HT1080 (cell line): ENCODE measurements around the gene COL4A2. TPM values are rescaled to one million over a fixed set of nuclear protein-coding genes. Genes with fewer than 3 reads are reported as not detected.

Experiments
- DNase-seq: peaks from one replicate; pipeline ENCODE4 v3.0.0-alpha.2; 2015; ENCODE audit warnings: low read depth
- total RNA-seq: library from RNA; depleted of rRNA; stranded (reverse); fragments of >200 nt; shearing (Covaris generic); gene quantifications from 2 replicates; pipeline ENCODE4 v1.2.3, GENCODE V29; 2014

The COL4A2 gene
- total RNA-seq, 1 experiment from 2014 or later = 219 TPM

DNA sequence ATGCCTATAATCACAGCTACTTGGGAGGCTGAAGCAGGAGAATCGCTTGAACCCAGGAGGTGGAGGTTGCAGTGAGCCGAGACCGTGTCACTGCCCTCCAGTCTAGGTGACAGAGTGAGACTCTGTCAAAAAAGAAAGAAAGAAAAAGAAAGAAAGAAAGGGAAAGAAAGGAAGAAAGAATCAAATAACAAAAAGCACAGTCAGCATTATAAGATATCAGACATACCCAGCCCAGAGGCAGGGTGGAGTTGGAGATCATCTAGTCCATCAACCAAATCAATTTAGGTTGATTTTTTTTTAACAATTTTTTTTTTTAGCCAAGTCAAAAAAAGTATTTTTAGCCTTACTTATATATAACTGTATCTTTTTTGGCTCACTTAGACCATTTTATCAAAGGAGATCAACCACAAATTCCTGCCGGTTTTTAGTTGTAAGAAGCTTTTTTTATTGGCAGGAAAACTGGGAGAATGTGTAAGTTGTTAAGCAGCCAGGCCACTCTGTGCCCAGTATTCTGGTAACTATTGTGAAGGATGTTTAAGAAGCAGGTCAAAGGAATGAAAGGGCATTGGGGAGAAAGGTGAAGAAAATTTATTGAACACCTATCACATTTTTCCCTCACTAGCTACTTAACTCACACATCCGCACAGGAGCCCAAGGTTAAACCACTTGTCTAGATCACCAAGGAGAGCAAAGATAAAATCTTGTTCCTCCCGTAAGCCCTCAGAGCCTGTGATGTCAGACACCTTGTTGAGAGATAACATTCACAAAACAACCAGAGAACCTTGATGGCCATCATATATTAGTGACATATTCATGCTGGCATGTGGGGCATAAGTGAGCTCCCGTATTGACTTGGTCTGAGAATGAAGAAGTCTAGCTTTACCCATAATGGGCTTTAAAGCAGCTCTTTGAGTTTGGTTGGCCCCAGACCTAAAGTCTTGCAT is 91.8 kb downstream of the COL4A2 start:
- no peak for DNase-seq

DNA sequence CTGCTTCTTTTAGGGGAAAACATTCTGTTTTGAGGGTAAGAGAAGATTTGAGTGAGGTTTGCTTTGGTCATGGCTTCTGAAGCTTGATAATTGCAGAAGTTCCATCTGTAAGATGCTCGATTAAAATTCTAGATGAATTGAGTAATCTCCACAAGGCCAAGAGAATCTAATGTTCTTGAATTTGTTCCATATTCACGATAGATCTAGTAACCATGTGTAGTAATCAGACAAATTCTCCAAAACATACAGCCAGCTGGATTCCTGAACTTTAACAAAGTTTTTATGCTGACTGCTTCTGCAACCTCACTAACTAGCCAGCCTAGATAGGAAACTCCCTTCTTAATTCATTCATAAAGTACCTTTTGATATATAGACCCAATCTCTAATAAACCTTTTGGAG is 92.7 kb downstream of the COL4A2 start:
- DNase-seq = no peak

DNA sequence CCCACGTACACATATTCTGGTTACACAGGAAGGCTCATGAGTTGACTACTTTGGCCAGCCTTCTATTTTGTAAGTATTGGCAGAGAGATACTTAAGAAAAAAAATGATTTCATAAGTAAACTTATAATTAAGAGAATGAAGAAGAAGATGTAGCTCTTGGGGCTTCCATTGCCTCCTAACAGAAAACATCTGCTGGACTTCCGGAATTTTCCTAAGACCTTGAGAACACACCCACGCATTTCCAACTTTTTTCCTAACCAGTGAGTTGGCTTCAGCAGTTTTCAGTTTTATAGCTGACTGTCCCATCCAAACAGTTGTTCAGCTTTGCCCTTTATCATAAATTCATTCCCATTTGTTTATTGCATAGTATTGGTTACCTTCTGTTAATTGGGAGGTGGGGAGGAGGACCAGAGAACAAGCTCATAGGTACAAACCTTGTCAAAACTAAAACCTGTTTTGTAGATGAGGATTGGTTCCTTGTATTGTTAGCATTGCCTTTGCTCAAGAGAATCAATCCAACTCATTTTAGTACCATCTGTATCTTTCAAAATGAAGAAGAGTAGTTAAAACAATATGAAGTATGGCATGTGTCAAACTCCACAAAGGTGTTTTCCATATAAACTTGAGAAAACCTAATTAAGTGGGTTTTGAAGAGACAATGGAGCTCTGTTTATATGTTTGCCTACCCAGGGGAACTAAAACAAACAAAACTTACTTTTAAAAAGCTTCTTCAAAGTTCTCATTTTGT is 93.9 kb downstream of the COL4A2 start:
- no peak for DNase-seq

DNA sequence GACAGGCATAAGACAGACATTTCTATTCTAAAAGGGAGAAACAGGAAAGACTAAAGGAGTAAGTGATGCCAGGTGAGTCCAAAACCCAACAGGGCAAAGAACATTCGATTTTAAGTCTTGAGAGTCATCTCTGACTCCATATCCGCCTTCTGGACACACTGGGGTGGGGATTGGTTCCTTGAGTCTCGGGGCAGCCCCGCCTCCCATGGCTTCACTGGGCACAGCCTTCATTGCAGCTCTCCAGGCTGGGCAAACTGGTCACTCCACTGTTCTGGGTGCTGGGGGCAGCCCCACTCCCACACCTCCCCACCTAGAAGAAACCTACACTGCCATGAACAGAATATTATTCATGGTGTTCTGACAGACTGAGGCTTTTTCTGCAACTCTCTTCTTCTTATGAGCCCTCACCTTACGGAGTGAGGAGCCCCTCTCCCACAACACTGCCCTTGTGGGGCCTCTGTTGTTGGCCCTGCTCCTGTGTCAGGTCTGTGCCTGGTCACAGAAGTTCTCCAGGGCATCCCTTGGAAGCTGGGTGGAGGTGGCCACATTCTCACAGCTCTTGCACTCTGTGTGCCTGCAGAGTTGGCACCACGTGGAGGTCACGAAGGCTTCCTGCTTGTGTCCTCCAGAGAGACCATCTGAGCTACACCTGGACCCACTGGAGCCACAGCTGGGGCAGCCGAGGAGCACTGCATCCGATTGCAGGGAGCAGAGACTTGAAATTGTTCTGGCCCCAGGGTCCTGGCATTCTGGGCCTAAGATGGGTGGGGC is 95.4 kb downstream of the COL4A2 start:
- DNase-seq = no peak

DNA sequence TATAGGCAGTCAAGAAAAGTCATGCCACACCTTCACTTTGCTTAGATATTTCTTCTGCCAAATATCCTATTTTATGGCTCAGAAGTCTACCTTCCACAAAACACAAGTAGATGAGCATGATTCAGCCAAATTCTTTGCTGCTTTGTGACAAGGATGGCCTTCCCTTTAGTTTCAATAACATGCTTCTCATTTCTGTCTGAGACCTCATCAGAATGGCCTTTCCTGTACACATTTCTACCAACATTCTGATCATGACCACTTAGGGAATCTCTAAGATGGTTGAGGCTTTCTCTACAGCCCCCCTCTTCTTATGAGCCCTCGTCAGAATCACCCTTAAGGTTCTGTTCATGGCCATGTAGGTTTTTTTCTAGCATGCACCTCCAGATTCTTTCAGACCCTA is 96.2 kb downstream of the COL4A2 start:
- DNase-seq = peak; percentile 55

DNA sequence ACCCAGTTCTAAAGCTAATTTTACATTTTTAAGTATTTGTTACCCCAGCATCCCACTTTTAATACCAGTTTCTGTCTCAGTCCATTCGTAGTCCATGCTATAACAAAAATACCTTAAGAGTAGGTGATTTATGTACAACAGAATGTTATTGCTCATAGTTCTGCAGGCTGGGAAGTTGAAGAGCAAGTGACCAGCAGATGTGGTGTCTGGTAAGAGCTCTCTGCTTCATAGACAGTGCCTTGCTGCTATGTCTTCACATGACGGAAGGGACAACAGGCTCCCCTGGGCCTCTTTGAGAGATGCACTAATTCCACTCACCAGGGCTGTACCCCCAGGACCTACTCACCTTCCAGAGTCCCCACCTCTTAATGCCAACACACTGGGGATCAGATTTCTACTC is 96.6 kb downstream of the COL4A2 start:
- no peak for DNase-seq

DNA sequence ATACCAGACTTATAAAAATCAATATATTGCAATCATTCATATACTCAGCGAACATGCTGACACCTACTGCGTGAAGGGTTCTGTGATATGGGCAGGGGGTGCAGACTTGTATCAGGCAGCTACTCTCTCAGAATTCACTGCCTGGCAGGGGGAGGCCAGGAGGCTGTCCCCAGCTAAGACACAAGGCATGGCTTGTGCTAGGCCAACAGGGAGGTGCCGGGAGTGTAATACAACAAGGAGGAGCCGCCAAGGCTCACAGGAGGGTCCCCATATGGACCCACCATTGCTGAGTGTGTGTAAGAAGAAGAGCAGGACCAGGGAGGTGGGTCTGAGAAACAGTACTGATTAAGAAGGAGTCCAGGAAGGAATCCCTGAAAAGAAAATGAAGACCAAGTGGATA is 97.2 kb downstream of the COL4A2 start:
- no peak for DNase-seq

DNA sequence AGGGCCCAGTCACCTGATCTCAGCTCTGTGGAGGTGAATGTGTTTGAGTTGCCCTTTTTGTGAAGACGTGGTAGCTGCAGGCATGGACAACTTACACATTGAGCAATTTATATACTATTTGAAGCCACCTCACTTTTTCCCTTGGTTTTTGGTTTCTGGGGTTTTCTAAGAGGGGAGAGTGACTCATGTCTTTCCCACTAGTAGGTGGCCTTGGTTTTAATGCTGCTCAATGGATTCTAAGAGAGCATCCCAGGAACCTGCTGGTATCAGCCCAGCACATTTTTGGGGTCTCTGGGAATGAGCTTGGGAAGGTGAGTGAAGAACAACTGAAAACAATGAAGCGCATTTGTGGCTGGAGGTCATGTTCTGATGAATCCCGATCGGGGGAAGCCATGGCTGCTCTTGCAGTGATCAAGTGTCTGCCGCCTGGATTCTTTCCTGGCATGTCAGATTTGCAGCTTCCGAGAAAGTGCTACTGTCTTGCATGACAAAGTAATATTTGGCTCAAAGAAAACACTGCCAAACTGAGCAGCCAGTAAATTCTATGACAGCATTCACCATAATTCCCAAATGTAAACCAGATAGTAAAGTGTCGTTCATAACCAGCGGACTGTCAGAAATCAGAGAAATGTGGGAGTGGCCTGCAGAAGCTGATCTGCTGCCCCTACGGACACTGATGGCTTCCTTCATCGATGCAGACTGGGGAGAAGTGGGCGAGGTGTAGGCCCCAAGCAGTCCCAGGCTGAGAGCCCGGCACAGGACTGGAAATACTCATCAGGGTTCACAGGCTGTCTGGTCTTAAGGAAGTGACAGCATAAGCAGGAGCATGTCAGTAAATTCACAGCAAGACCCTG is 98.7 kb downstream of the COL4A2 start:
- DNase-seq = peak; percentile 75

DNA sequence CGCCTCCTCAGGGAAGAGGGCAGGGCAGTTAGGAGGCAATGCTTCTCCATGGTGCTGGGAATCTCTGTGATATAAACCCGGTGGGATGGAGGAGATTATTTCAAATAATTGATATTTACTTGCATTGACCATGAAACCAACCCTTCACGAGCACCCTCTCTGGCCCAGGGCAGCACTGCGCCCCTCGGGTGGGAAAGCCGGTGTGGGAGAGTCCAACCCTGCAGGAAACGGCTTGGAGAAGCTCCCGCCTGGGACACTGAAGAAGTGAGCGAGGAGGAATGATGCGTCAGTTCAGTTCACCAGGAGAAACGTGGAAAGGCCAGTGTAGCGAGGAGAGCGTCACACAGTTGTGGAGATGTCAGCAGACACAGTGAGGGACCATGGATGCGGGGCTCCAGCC is 99.9 kb downstream of the COL4A2 start:
- no peak for DNase-seq

DNA sequence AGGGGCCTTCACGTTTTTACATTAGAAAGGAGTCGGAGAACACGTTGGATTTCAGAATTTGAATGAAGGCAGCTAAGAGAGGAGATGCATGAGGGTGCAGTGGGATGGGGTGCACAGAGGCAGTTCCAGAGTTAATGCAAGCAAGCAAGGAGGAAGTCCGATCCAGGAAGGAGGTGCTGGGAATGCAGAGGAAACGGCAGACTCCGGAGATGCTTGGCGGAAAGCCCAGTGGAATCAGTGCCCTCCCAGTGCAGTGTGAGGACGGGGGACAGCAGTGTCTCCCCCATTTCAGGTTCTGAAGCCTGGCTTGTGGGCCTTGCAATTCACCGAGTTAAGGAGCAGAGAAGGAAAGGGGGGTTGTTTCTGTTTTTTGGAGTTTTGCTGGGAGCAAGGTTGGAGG is 100.4 kb downstream of the COL4A2 start:
- DNase-seq = no peak

DNA sequence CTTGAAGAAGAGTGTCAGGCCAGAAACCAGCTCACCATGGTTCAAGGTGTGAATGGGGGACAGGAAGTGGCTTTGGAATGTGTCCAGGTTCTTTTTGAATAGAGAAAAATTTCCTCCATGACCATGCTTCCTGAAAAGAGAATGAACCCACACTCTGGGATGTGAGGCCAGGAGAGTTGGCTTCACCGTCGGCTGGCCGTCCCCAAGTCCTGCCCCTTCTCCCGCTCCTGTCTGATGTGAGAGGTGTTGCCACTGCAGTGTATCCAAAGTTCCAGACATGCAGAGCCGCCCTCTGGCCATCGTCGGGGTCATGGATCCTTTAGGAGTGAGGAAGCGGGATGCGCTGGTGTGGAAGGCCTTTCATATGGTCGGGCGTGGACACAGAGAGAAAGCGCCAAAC is 101.2 kb downstream of the COL4A2 start:
- DNase-seq = no peak

DNA sequence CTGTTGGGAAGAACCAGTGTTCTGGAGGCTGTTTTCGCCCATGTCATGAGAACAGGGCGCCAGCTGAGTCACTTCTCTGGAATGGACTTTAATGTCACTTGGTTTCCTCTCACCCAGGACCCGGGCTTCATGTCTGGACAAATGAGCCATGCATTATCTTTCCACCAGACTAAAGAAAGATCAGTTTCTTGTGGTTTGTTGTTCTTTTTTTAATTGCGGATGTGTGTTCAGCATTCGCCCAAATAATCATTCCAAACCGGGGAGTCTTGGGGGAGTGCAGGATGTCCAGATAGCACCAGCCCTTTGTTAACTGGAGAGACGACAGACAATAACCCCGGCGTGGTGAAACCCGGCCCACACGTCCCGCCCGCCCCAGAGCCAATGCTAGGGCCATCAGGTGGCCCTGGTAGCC is 102.5 kb downstream of the COL4A2 start:
- DNase-seq = peak; percentile 93

DNA sequence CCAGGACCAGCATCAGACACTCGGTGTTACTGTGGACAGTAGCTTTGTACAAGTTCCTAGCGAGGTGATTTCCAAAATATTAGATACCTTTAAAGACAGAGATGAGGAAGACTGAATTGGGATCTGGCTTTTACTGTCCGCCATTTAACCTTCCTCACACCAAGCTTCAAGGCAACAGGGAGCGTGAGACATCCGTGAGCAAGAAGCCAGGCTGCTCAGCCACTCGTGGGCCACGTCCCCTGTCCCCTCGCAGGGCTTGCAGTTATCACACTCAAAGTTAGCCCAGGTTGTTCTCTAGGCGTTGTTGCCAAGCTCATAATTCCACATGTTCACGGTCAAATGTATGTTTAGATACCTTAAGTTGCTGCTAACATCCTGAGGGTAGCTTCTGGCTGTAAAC is 102.9 kb downstream of the COL4A2 start:
- DNase-seq = no peak

DNA sequence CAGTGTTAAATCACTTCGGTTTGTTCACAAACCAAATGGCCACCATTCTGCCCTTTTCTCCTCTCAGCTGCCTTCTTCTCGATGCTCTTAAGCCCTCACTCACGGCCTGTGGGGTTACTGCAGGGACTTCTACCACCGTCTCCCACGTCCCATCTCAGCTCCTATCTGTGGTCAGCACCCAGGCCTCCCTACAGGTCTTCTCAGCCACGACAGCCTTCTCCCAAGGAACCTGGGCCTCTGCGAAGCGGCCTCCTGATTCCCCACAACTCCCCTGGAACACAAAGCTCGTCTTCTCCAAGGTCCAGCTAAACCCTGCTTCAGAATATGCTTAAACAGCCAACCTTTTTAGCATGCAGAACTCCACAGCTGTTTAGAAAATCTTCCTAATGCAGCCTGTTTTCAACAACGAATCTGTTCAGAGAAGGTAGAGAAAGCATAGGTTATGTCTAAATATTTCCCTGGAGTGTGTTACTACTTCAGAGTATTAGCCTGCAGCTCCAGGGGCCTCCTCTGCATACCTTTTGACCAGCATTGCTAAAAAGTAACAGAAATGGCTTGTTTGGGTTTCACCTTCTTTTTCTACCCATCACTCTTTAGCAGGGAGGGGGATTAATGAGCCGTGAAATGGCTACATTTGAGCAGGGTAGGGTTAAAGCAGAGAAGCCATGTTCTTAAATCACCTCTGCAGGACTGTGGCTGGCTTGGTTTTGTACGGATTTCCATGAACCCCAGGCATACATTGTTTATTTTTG is 104.0 kb downstream of the COL4A2 start:
- DNase-seq = no peak

DNA sequence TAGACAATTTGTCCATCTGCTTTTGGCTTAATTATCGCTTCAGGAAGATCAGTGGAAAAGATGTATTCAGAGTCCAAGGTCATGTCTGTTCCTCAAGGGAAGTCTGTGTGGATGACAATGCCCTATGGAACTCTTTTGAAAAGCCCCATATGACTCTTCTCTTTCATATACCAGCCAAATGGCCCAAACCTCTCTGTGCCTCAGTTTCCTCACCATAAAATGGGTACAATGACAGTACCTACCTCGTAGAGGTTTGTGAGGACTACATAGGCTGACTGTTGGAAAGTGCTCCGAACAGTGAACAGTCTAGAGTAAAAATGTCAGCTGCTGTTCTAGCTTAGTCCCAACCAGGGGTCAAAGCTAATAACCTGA is 104.6 kb downstream of the COL4A2 start:
- no peak for DNase-seq

DNA sequence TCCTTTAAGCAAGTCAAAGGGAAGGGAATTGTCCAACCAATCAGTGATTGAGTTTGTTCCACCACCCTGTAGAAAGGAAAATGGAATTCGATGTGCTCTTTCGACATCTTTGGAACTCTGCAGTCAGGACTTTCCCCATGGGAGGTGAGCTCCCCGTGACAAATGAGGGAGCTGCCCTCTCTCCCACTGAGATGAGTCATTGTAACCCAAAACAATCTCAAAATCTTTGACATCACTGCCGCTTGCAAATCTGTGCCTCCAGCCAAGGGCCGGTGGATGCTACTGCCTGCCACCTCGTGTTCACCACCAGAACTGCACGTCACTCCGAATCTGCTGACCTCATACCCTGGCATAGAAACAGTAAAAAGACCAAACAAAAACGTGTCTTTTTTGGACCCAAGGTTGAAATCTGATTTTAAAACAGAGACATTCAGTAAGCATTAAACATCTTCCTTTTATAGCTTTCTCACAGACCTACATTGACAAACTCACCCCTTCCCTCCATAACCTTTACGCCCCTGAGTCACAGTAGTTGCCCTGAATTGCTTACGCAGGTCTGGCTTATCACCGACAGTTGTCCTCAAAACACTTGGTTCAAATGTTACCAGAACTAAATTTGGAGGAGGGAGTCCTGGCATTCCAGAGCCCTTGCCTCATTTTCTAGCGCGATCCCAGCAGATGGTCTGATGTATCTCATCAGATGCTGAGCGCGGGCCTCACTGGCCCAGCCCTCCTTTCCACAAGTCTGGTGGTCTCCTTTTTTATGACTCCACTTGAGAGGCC is 105.2 kb downstream of the COL4A2 start:
- peak; percentile 97 for DNase-seq

DNA sequence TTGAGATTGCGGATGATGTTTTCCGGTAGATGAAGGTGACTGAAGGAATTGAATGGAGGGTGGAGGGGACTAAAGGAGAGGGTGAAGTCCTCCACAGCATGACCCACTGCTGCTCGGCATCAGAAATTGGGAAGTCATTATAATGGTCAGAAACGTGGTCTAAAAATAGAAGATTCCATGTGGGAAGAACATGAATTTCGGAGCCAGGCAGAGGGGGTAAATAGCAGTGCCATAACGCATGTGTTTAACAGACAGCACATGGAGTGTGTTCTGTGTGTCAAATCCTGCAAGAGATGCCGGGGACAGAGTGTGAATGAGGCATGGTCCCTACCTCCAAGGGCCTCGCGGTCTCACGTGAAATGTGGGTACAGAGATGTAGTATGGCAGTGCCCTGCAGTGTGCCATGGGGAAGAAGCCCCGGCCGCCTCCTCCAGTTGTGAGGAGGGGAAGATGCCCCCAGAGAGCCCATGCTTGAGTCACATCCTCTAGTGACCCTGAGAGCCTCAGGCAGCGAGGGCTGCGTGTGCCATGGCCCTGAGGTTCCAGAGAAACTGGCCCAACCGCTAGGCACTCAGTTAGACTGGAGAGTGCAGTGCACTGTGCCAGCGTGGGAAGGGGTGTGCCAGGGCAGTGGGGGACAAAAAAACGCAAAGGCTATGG is 106.1 kb downstream of the COL4A2 start:
- DNase-seq = no peak

DNA sequence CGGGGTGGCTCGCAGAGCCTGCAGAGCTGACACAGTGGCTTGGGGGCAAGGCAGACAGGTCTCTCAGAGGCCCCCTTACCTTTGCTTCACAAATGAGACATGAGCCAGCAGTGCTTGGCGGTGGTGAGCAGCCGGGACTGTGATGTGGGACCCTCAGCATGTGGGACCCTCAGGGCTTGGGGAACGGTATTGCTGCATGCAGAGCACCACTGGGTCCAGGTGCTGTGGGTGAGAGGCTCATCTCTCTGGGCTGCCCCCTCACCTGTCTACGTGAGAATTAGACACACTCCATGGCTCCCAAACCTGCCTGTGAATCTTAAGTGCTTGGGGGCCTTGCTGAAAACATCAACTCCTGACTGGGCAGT is 106.6 kb downstream of the COL4A2 start:
- no peak for DNase-seq

DNA sequence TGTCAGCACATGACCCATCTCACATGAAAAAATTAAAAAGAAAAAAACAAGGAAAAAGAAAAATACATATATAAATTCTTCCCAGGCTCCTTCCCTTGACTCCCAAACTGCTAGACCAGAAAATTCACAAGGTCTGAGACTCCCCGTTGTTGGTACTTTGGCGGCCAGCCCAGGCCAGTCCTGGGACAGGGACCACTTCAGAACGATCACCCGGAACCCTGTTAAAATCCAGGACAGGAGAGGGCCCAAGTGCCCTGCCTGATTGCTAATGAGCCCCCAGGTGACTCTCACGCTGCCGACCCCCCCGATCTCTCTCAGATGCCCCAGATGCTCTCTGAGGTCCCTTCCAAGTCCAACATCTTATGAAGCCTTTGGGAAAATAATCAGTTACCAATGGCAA is 107.2 kb downstream of the COL4A2 start:
- DNase-seq = no peak
